Transverse colon (tissue), 4 donors: ENCODE results near the gene INAFM2. TPM values are rescaled to one million over a fixed set of nuclear protein-coding genes. Genes with fewer than 3 reads are reported as not detected.

ENCODE experiments used
- DNase-seq: peaks from one replicate; pipeline ENCODE4 v3.0.0-alpha.2; 2019
- H3K27ac ChIP-seq, 4 donors: fragments of 200-600 bp; sonication (generic); 2 replicates each; pipeline ENCODE4 v1.5.1; 2016 to 2018; ENCODE audit warnings: inconsistent platforms in 4 of 4
- H3K27me3 ChIP-seq: fragments of 200-600 bp; sonication (generic); 2 replicates; pipeline ENCODE4 v1.5.1; 2017; ENCODE audit warnings: inconsistent platforms
- H3K36me3 ChIP-seq, 4 donors: fragments of 200-600 bp; sonication (generic); 2 replicates each; pipeline ENCODE4 v1.5.1; 2017 to 2019; ENCODE audit warnings: inconsistent platforms in 4 of 4
- H3K4me1 ChIP-seq, 4 donors: fragments of 200-600 bp; sonication (generic); 2 replicates each; pipeline ENCODE4 v1.5.1; 2017 to 2020; ENCODE audit warnings: inconsistent platforms in 4 of 4
- H3K4me3 ChIP-seq, 4 donors: fragments of 200-600 bp; sonication (generic); 1 replicate in 1 of 4; 2 replicates in 3 of 4; pipeline versions ENCODE4 v1.5.1 to v1.6.1; 2017 to 2019; ENCODE audit warnings: inconsistent platforms in 4 of 4
- H3K9me3 ChIP-seq, 2 donors: fragments of 200-600 bp; sonication (generic); 2 replicates each; pipeline ENCODE4 v1.5.1; 2017 to 2019; ENCODE audit warnings: inconsistent platforms in 2 of 2
- CTCF ChIP-seq, 5 experiments: fragments of 200-600 bp in 3 of 5; fragments of 450-650 bp in 2 of 5; sonication (generic) in 3 of 5; IDR thresholded peaks; 1 replicate in 2 of 5; 2 replicates in 3 of 5; pipeline ENCODE4 v1.5.1; 2016 to 2017; ENCODE audit warnings: antibody characterized with exemption in 5 of 5, inconsistent platforms in 3 of 5, mild to moderate bottlenecking in 2 of 5, moderate library complexity in 1 of 5
- EP300 ChIP-seq: sonication (generic); formaldehyde crosslinking; IDR thresholded peaks from one replicate; pipeline ENCODE4 v1.6.1; 2017; ENCODE audit warnings: antibody characterized with exemption, low read depth
- POLR2A ChIP-seq: fragments of 450-650 bp; IDR thresholded peaks from one replicate; pipeline ENCODE4 v1.6.1; 2016; ENCODE audit warnings: antibody characterized with exemption, mild to moderate bottlenecking, moderate library complexity
- POLR2AphosphoS5 ChIP-seq, 3 donors: sonication (generic); formaldehyde crosslinking; IDR thresholded peaks; one replicate each; pipeline ENCODE4 v1.6.1; 2016; ENCODE audit warnings: antibody characterized with exemption in 3 of 3
- WGBS, 2 donors: methylation state at CpG; one replicate each; pipeline ENCODE4 v1.1.5; 2018; ENCODE audit warnings: low coverage in 1 of 2; 5-methylcytosine and 5-hydroxymethylcytosine counted together
- in situ Hi-C, 4 donors: fragments of 200-750 bp; cut with MboI; loops; one replicate each; pipeline versions ENCODE4 v1.15.0 to v1.15.1; 2017; ENCODE audit warnings: low sequenced_read_pairs in 3 of 4, low pct_ligation_motif_present in 1 of 4, low pct_unique_long_range_greater_than_20kb in 1 of 4
- intact Hi-C: fragments of 100-400 bp; cut with DNase I; formaldehyde crosslinking; loops from one replicate; pipeline ENCODE4 v1.15.1; 2023; ENCODE audit warnings: low total_unique reads
- total RNA-seq, 4 donors: library from RNA; depleted of rRNA; stranded (reverse); fragments of >200 nt; gene quantifications; one replicate each; pipeline ENCODE4 v1.1.0, GENCODE V29; 2016

Gene INAFM2
- total RNA-seq, 4 donors from 2014 or later, result 14.5 to 62.1 (median 19.4) TPM

GRCh38 chr15:40305281-40305680 is 18.2 kb upstream of the INAFM2 start:
- no peaks in the 10 kb centered on the region for H3K27me3 ChIP-seq
- intact Hi-C loops (no loop called here), in situ Hi-C loops (loop anchor here in 1 of 4 donors (25.0 kb wide), 1 partner anchor 107 kb away; the partner anchor contains the start of gene IVD)
- H3K4me3 ChIP-seq, result no peak overlapping the region
- no peak for DNase-seq
- H3K4me1 ChIP-seq, result peaks cover 0 to 24% (median 0%) of the 10 kb centered on the region in 4 donors
- 87 to 100% methylated on average over 1 to 4 of the region's 4 CpGs for WGBS, 2 donors
- no peak overlapping the region for H3K27ac ChIP-seq
- H3K9me3 ChIP-seq, result no peaks in the 10 kb centered on the region
- H3K36me3 ChIP-seq, result no peaks in the 10 kb centered on the region
- TF ChIP-seq CTCF (IDR thresholded peaks at IDR 0.05) (no peak), POLR2A (no peak), POLR2AphosphoS5 (IDR thresholded peaks at IDR 0.05) (no peak), EP300 (no peak)

GRCh38 chr15:40306371-40306770 is 17.1 kb upstream of the INAFM2 start:
- no peaks in the 10 kb centered on the region for H3K27me3 ChIP-seq
- H3K27ac ChIP-seq, result peak overlapping the region in 2 of 4 donors; percentile 65 to 83
- no peak for DNase-seq
- no peaks in the 10 kb centered on the region for H3K36me3 ChIP-seq
- WGBS, 2 donors, result 74% methylated on average over 5 of the region's 5 CpGs; no CpG with 5 or more reads in 1 of the 2 donors
- TF ChIP-seq CTCF (IDR thresholded peaks at IDR 0.05) (no peak), POLR2A (no peak), EP300 (no peak), POLR2AphosphoS5 (IDR thresholded peaks at IDR 0.05) (no peak)
- H3K4me1 ChIP-seq, result peaks cover 0 to 24% (median 0%) of the 10 kb centered on the region in 4 donors
- in situ Hi-C loops (loop anchor here in 1 of 4 donors (25.0 kb wide), 1 partner anchor 106 kb away; the partner anchor contains the start of gene IVD), intact Hi-C loops (no loop called here)
- no peaks in the 10 kb centered on the region for H3K9me3 ChIP-seq
- peak overlapping the region in 2 of 4 donors; percentile 7 to 44 for H3K4me3 ChIP-seq

GRCh38 chr15:40306908-40307307 is 16.6 kb upstream of the INAFM2 start:
- intact Hi-C loops, result no loop called here
- TF ChIP-seq POLR2AphosphoS5 (IDR thresholded peaks at IDR 0.05) (no peak), POLR2A (no peak), EP300 (no peak), CTCF (IDR thresholded peaks at IDR 0.05) (no peak)
- in situ Hi-C loops, result loop anchor here in 1 of 4 donors (25.0 kb wide), 1 partner anchor 105 kb away; the partner anchor contains the start of gene IVD
- Histone ChIP-seq H3K36me3 (no peaks in the 10 kb centered on the region), H3K4me1 (peaks cover 0 to 24% (median 0%) of the 10 kb centered on the region in 4 donors), H3K9me3 (no peaks in the 10 kb centered on the region), H3K27me3 (no peaks in the 10 kb centered on the region), H3K4me3 (peak overlapping the region in 2 of 4 donors; percentile 7 to 44), H3K27ac (peak overlapping the region; percentile 65 to 84 (median 80))
- no peak for DNase-seq
- WGBS, 2 donors, result 66% methylated on average over 7 of the region's 7 CpGs; no CpG with 5 or more reads in 1 of the 2 donors

- in situ Hi-C loops, result loop anchor here in 1 of 4 donors (25.0 kb wide), 1 partner anchor 105 kb away; the partner anchor contains the start of gene IVD
- H3K4me3 ChIP-seq, result peak within 1 kb of the TSS in 3 of 4 donors; percentile 2 to 44 (median 7)
- TF ChIP-seq POLR2A (peak; percentile 46), EP300 (no peak), CTCF (IDR thresholded peaks at IDR 0.05) (peak in 2 of 5 experiments; percentile 9 to 23), POLR2AphosphoS5 (IDR thresholded peaks at IDR 0.05) (peak in 2 of 3 donors; percentile 40 to 66)
Measured at GRCh38 chr15:40307421-40308211, 15.9 kb upstream of the INAFM2 start, which contains the start of gene PLCB2. PLCB2 (minus strand) TSS chr15:40307935; CDS start chr15:40307672, 263 bp downstream.

More at GRCh38 chr15:40307421-40308211, 15.9 kb upstream of the INAFM2 start, which contains the start of gene PLCB2:
- Histone ChIP-seq H3K27ac (peak within 1 kb of the TSS; percentile 65 to 84 (median 80)), H3K4me1 (peaks cover 0 to 24% (median 0%) of the 10 kb centered on the region in 4 donors), H3K9me3 (no peaks in the 10 kb centered on the region), H3K27me3 (no peaks in the 10 kb centered on the region), H3K36me3 (no peaks in the 10 kb centered on the region)
- intact Hi-C loops, result no loop called here
- peak; percentile 55 for DNase-seq
- WGBS, 2 donors, result 42% methylated on average over 13 of the region's 15 CpGs; no CpG with 5 or more reads in 1 of the 2 donors
